ENCODE data around the gene LMO4. TPM values are rescaled to one million over a fixed set of nuclear protein-coding genes. Genes with fewer than 3 reads are reported as not detected.

The LMO4 gene
- total and polyA plus RNA-seq, 2 experiments from 2014 or later, result 35.6 to 96.2 TPM

DNA sequence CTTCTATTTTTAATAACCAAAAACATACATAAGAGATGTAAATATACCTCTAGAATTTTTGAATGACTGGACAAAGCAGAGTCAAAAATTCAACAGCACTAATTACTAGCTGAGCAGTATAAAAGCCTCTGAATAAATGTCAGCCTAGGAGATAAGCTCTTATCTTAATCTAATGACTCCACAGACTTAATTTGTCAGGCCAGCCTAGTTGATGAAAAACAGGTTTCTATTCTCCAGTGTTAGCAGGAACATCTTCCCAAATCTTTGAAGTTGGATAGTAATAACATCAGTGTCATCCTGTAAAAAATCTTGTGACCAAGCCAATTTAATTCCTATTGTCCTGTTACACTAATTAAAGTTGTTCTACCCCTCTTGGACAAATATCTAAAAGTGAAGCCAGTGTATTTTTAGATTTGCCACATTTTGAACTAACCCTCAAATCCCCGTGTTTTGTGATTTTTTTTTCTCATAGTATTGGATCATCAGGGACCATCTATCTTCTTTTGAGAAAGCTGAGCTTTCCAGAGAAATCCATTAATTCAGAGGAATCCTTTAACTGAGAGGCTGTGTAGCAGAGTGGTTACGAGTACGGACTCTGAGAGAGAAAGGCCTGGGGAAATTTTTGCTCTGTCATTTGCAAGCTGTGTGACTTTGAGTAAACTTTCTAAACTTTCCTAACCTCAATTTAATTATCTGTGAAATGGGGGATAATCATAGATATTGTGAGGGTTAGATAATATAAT lies 41.2 kb downstream of the LMO4 start:
- TF ChIP-seq CREB1 (CRISPR knock-in tag; IDR thresholded peaks at IDR 0.05; ENCODE audit: low read depth) (no peak), JUNB (IDR thresholded peaks at IDR 0.05; ENCODE audit: unreplicated experiment) (no peak), EZH2phosphoT487 (IDR thresholded peaks at IDR 0.05; ENCODE audit: unreplicated experiment) (no peak), POLR2AphosphoS5 (IDR thresholded peaks at IDR 0.05; ENCODE audit: low read depth) (no peak), ZNF114 (CRISPR knock-in tag; IDR thresholded peaks at IDR 0.05) (no peak), STAT1 (IDR thresholded peaks at IDR 0.05; ENCODE audit: unreplicated experiment) (no peak), ZNF462 (CRISPR knock-in tag; IDR thresholded peaks at IDR 0.05) (no peak)
- TF ChIP-seq, protein P1, sequence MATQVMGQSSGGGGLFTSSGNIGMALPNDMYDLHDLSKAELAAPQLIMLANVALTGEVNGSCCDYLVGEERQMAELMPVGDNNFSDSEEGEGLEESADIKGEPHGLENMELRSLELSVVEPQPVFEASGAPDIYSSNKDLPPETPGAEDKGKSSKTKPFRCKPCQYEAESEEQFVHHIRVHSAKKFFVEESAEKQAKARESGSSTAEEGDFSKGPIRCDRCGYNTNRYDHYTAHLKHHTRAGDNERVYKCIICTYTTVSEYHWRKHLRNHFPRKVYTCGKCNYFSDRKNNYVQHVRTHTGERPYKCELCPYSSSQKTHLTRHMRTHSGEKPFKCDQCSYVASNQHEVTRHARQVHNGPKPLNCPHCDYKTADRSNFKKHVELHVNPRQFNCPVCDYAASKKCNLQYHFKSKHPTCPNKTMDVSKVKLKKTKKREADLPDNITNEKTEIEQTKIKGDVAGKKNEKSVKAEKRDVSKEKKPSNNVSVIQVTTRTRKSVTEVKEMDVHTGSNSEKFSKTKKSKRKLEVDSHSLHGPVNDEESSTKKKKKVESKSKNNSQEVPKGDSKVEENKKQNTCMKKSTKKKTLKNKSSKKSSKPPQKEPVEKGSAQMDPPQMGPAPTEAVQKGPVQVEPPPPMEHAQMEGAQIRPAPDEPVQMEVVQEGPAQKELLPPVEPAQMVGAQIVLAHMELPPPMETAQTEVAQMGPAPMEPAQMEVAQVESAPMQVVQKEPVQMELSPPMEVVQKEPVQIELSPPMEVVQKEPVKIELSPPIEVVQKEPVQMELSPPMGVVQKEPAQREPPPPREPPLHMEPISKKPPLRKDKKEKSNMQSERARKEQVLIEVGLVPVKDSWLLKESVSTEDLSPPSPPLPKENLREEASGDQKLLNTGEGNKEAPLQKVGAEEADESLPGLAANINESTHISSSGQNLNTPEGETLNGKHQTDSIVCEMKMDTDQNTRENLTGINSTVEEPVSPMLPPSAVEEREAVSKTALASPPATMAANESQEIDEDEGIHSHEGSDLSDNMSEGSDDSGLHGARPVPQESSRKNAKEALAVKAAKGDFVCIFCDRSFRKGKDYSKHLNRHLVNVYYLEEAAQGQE (IDR thresholded peaks at IDR 0.05; ENCODE audit: unreplicated experiment), result no peak
- Mint-ChIP-seq H3K27ac (no peak overlapping the region), H3K4me1 (peaks cover 16% of the 10 kb centered on the region), H3K27me3 (ENCODE audit: insufficient read depth, low read depth, poor library complexity) (peaks cover 7% of the 10 kb centered on the region), H3K9me3 (peaks cover 12% of the 10 kb centered on the region), H3K36me3 (ENCODE audit: low read depth) (peaks cover 8% of the 10 kb centered on the region), H3K4me3 (no peak overlapping the region)
- Histone ChIP-seq H3K4me2 (no peak overlapping the region), H2AFZ (peak overlapping the region; percentile 1; the same call in 1 of the 2 replicates), H3K9me2 (ENCODE audit: insufficient read depth) (0 out of 2 replicates have a peak, but pooled peaks cover 8% of the 10 kb centered on the region), H3K27ac (ENCODE audit: low read depth) (no peak overlapping the region), H3F3A (replicated peaks; ENCODE audit: low read depth) (no peaks in the 10 kb centered on the region), H3K27me3 (ENCODE audit: insufficient read depth) (no peaks in the 10 kb centered on the region), H3K4me3 (no peak overlapping the region), H3K36me3 (ENCODE audit: insufficient read depth) (no peaks in the 10 kb centered on the region), H3K79me2 (replicated peaks; ENCODE audit: insufficient read depth) (no peaks in the 10 kb centered on the region), H4K20me1 (replicated peaks; ENCODE audit: insufficient read depth) (no peaks in the 10 kb centered on the region), H3K4me1 (ENCODE audit: insufficient read depth) (peaks cover 5% of the 10 kb centered on the region)
- DNase-seq (ENCODE audit: low spot score) (no peak), ATAC-seq (no peak)

All from GM23338 (cell line).